K562 (cell line): ENCODE data around the gene HSD11B1L. TPM values are rescaled to one million over a fixed set of nuclear protein-coding genes. Genes with fewer than 3 reads are reported as not detected.
A peak's percentile ranks its signal among the peaks of the same experiment; 100 is the strongest.

Experiments
- COPS2 ChIP-seq: fragments of 450-650 bp; conservative IDR thresholded peaks from 2 replicates; pipeline ENCODE4 v1.6.1; 2016; ENCODE audit warnings: mild to moderate bottlenecking, moderate library complexity
- E2F3 ChIP-seq: fragments of 250-450 bp; sonication (Bioruptor Pico); IDR thresholded peaks from 2 replicates; pipeline ENCODE4 v1.4.0; 2020; ENCODE audit warnings: mild to moderate bottlenecking
- ETV6 ChIP-seq, 3 experiments: fragments of 150-350 bp in 1 of 3; sonication (generic) in 1 of 3; formaldehyde crosslinking in 1 of 3; IDR thresholded peaks; 2 replicates each; pipeline versions ENCODE4 v1.6.1 to v1.8.0; 2014 to 2022; ENCODE audit warnings: borderline replicate concordance in 2 of 3, low read depth in 2 of 3, antibody characterized with exemption in 1 of 3, low read length in 1 of 3, mild to moderate bottlenecking in 1 of 3, missing genetic modification reagents in 1 of 3
- FOXA3 ChIP-seq, 2 experiments: fragments of 450-650 bp in 1 of 2; sonication (generic) in 1 of 2; formaldehyde crosslinking; IDR thresholded peaks in 1 of 2; conservative IDR thresholded peaks in 1 of 2; 2 replicates each; pipeline versions ENCODE4 v1.4.0 to v1.8.0; 2020 to 2022; ENCODE audit warnings: mild to moderate bottlenecking in 2 of 2, missing genetic modification reagents in 1 of 2
- HCFC1 ChIP-seq: IDR thresholded peaks from 2 replicates; pipeline ENCODE4 v1.6.1; 2012; ENCODE audit warnings: low read depth, low read length, improper control_type of control experiment
- HNRNPUL1 ChIP-seq: fragments of 200-400 bp; formaldehyde crosslinking; IDR thresholded peaks from 2 replicates; pipeline ENCODE4 v1.6.1; 2017; ENCODE audit warnings: low read length
- HSF4 ChIP-seq: fragments of 250-450 bp; sonication (Bioruptor Pico); IDR thresholded peaks from 2 replicates; pipeline ENCODE4 v2.1.2; 2022; ENCODE audit warnings: mild to moderate bottlenecking, moderate library complexity, borderline replicate concordance
- PCBP1 ChIP-seq: fragments of 200-400 bp; formaldehyde crosslinking; IDR thresholded peaks from 2 replicates; pipeline ENCODE4 v1.6.1; 2018; ENCODE audit warnings: mild to moderate bottlenecking, low read depth, low read length; ENCODE audit not compliant: poor library complexity, severe bottlenecking
- PML ChIP-seq: IDR thresholded peaks from 2 replicates; pipeline ENCODE4 v1.6.1; 2012; ENCODE audit warnings: low read length, inconsistent platforms
- RAD51 ChIP-seq: fragments of 450-650 bp; IDR thresholded peaks from 2 replicates; pipeline ENCODE4 v1.7.1; 2016; ENCODE audit warnings: low read depth, mild to moderate bottlenecking, borderline replicate concordance
- SRSF9 ChIP-seq: fragments of 200-400 bp; formaldehyde crosslinking; IDR thresholded peaks from 2 replicates; pipeline ENCODE4 v1.6.1; 2017; ENCODE audit warnings: low read depth, low read length, borderline replicate concordance
- TCF7 ChIP-seq: sonication (generic); IDR thresholded peaks from 2 replicates; pipeline ENCODE4 v1.6.1; 2016; ENCODE audit warnings: antibody characterized with exemption, borderline replicate concordance
- TEAD1 ChIP-seq, 2 experiments: fragments of 450-650 bp in 1 of 2; sonication (generic) in 1 of 2; formaldehyde crosslinking; IDR thresholded peaks; 2 replicates each; pipeline versions ENCODE4 v1.4.0 to v1.8.0; 2020 to 2022; ENCODE audit warnings: mild to moderate bottlenecking in 2 of 2, missing genetic modification reagents in 1 of 2
- U2AF2 ChIP-seq: fragments of 200-400 bp; formaldehyde crosslinking; optimal IDR thresholded peaks from 2 replicates; pipeline ENCODE3; 2017; ENCODE audit warnings: low read depth, mild to moderate bottlenecking, low read length
- ZNF24 ChIP-seq: fragments of 450-650 bp; IDR thresholded peaks from 2 replicates; pipeline ENCODE4 v1.6.1; 2016
- ZNF347 ChIP-seq: fragments of 450-650 bp; formaldehyde crosslinking; IDR thresholded peaks from 2 replicates; pipeline ENCODE4 v1.4.0; 2020; ENCODE audit warnings: low read depth, mild to moderate bottlenecking, moderate library complexity
- ZNF584 ChIP-seq: fragments of 200-800 bp; sonication (Bioruptor generic); IDR thresholded peaks from 2 replicates; pipeline ENCODE4 v1.6.1; 2016; ENCODE audit warnings: low read depth, mild to moderate bottlenecking, missing genetic modification characterization, missing compliant biosample characterization
- ZNF695 ChIP-seq: fragments of 450-650 bp; formaldehyde crosslinking; IDR thresholded peaks from 2 replicates; pipeline ENCODE4 v1.4.0; 2020; ENCODE audit warnings: mild to moderate bottlenecking, moderate library complexity
- ZNF699 ChIP-seq: fragments of 250-450 bp; sonication (Bioruptor Pico); IDR thresholded peaks from 2 replicates; pipeline ENCODE4 v1.8.0; 2021; ENCODE audit warnings: mild to moderate bottlenecking, moderate library complexity; ENCODE audit not compliant: insufficient replicate concordance
- ZNF79 ChIP-seq: fragments of 250-450 bp; sonication (Bioruptor Pico); IDR thresholded peaks from 2 replicates; pipeline ENCODE4 v1.4.0; 2020; ENCODE audit warnings: low read depth, mild to moderate bottlenecking, moderate library complexity
- polyA plus RNA-seq, 8 experiments: library from polyadenylated mRNA; depleted of rRNA in 4 of 8; stranded (reverse) in 5 of 8; unstranded in 3 of 8; fragments of >200 nt; fragmentation: Nextera tagmentation in 2 of 8; fragmentation: Illumina TruSeq in 1 of 8; extraction: Ambion mirVana in 2 of 8; extraction: Trizol in 1 of 8; gene quantifications; 2 replicates each; pipeline versions ENCODE4 v1.2.1 to v1.2.3, GENCODE V29; 2011 to 2014; ENCODE audit warnings: inconsistent platforms in 1 of 8, missing spikeins in 1 of 8
- total RNA-seq, 7 experiments: library from RNA; depleted of rRNA in 6 of 7; stranded (reverse); fragments of >200 nt in 6 of 7; fragmentation: Illumina TruSeq in 2 of 7; extraction: Trizol in 2 of 7; gene quantifications; 2 replicates each; pipeline versions ENCODE4 v1.2.1 to v1.2.3, GENCODE V29; 2011 to 2021; ENCODE audit warnings: low replicate concordance in 1 of 7
- TF ChIP-seq, protein P1 (sequence below): IDR thresholded peaks from 2 replicates; pipeline ENCODE4 v1.6.1; 2012; ENCODE audit warnings: low read depth, low read length, improper control_type of control experiment, borderline replicate concordance
- TF ChIP-seq, protein P2 (sequence below): sonication (generic); formaldehyde crosslinking; IDR thresholded peaks from 2 replicates; pipeline ENCODE4 v1.8.0; 2022; ENCODE audit warnings: mild to moderate bottlenecking, missing genetic modification reagents
- TF ChIP-seq, protein P3 (sequence below): sonication (generic); formaldehyde crosslinking; IDR thresholded peaks from 2 replicates; pipeline ENCODE4 v1.8.0; 2022; ENCODE audit warnings: mild to moderate bottlenecking, missing genetic modification reagents, borderline replicate concordance
- TF ChIP-seq, protein P4 (sequence below): sonication (generic); formaldehyde crosslinking; IDR thresholded peaks from 2 replicates; pipeline ENCODE4 v1.8.0; 2023; ENCODE audit warnings: mild to moderate bottlenecking, missing genetic modification reagents

Gene HSD11B1L
- total and polyA plus RNA-seq, 9 of the 15 experiments (the other 6 are each of a cell fraction or from before 2014, with no cell fraction given), result 0.31 to 7.7 (median 2.3) TPM

DNA sequence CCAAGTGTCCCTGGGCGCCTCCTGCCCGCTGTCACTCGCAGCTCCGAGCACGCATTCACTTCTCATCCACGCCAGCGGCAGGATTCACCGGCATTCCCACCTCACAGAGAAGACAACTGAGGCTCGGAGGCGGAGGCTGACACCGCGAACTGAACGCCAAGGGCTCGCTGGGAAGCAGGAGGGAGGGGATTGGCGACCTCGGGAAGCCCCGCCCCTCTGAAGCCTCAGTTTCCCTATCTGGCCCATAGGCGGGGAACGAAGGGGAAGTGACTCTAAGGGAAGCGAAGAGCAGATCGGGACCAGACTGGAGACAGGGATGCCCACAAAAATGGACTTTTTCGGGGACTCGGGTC is 767 bp upstream of the HSD11B1L start (continued):
- no peak for TF ChIP-seq TCF7
- no peak for TF ChIP-seq TEAD1 (CRISPR knock-in tag; IDR thresholded peaks at IDR 0.05)
- no peak for TF ChIP-seq HNRNPUL1
- TF ChIP-seq ZNF347, result no peak
- no peak for TF ChIP-seq HCFC1
- TF ChIP-seq ETV6 (IDR thresholded peaks at IDR 0.05; ENCODE audit: borderline replicate concordance in 1 of 2, low read depth in 2 of 2, low read length in 1 of 2), result no peak
- TF ChIP-seq ETV6 (CRISPR knock-in tag; IDR thresholded peaks at IDR 0.05; ENCODE audit: borderline replicate concordance), result no peak
- TF ChIP-seq, protein P1, sequence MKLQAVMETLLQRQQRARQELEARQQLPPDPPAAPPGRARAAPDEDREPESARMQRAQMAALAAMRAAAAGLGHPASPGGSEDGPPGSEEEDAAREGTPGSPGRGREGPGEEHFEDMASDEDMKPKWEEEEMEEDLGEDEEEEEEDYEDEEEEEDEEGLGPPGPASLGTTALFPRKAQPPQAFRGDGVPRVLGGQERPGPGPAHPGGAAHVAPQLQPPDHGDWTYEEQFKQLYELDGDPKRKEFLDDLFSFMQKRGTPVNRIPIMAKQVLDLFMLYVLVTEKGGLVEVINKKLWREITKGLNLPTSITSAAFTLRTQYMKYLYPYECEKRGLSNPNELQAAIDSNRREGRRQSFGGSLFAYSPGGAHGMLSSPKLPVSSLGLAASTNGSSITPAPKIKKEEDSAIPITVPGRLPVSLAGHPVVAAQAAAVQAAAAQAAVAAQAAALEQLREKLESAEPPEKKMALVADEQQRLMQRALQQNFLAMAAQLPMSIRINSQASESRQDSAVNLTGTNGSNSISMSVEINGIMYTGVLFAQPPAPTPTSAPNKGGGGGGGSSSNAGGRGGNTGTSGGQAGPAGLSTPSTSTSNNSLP, result no peak
- no peak for TF ChIP-seq ZNF24
- TF ChIP-seq, protein P2, sequence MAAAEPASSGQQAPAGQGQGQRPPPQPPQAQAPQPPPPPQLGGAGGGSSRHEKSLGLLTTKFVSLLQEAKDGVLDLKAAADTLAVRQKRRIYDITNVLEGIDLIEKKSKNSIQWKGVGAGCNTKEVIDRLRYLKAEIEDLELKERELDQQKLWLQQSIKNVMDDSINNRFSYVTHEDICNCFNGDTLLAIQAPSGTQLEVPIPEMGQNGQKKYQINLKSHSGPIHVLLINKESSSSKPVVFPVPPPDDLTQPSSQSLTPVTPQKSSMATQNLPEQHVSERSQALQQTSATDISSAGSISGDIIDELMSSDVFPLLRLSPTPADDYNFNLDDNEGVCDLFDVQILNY (CRISPR knock-in tag), result no peak
- no peak for TF ChIP-seq RAD51
- no peak for TF ChIP-seq PCBP1
- TF ChIP-seq SRSF9, result no peak
- TF ChIP-seq, protein P3, sequence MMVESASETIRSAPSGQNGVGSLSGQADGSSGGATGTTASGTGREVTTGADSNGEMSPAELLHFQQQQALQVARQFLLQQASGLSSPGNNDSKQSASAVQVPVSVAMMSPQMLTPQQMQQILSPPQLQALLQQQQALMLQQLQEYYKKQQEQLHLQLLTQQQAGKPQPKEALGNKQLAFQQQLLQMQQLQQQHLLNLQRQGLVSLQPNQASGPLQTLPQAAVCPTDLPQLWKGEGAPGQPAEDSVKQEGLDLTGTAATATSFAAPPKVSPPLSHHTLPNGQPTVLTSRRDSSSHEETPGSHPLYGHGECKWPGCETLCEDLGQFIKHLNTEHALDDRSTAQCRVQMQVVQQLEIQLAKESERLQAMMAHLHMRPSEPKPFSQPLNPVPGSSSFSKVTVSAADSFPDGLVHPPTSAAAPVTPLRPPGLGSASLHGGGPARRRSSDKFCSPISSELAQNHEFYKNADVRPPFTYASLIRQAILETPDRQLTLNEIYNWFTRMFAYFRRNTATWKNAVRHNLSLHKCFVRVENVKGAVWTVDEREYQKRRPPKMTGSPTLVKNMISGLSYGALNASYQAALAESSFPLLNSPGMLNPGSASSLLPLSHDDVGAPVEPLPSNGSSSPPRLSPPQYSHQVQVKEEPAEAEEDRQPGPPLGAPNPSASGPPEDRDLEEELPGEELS (CRISPR knock-in tag), result no peak
- TF ChIP-seq ZNF695 (CRISPR knock-in tag), result 0 out of 2 replicates have a peak, but pooled peaks have one; percentile 55
- TF ChIP-seq PML, result peak; percentile 51; the same call in 1 of the 2 replicates
- TF ChIP-seq ZNF79 (CRISPR knock-in tag), result no peak
- TF ChIP-seq ZNF699 (CRISPR knock-in tag), result no peak
- no peak for TF ChIP-seq HSF4 (CRISPR knock-in tag)
- TF ChIP-seq FOXA3 (CRISPR knock-in tag; conservative IDR thresholded peaks at IDR 0.05 in 1 of 2, IDR thresholded peaks at IDR 0.05 in 1 of 2), result no peak; a peak in 1 of 4 replicates
- no peak for TF ChIP-seq ZNF584
- no peak for TF ChIP-seq COPS2
- no peak for TF ChIP-seq E2F3 (CRISPR knock-in tag)
- TF ChIP-seq U2AF2, result no peak
- TF ChIP-seq, protein P4, sequence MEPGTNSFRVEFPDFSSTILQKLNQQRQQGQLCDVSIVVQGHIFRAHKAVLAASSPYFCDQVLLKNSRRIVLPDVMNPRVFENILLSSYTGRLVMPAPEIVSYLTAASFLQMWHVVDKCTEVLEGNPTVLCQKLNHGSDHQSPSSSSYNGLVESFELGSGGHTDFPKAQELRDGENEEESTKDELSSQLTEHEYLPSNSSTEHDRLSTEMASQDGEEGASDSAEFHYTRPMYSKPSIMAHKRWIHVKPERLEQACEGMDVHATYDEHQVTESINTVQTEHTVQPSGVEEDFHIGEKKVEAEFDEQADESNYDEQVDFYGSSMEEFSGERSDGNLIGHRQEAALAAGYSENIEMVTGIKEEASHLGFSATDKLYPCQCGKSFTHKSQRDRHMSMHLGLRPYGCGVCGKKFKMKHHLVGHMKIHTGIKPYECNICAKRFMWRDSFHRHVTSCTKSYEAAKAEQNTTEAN (CRISPR knock-in tag), result no peak
